HG03159 (cell line): ENCODE results near the gene CYTH1.

ENCODE experiments used
- ATAC-seq: cut with Tn5 transposase; IDR thresholded peaks from one replicate; pipeline ENCODE4 v1.9.1; 2021; ENCODE audit warnings: mild to moderate bottlenecking, moderate library complexity; ENCODE audit not compliant: unreplicated experiment

CYTH1 gene

GRCh38 chr17:78654325-78654724, 127.7 kb downstream of the CYTH1 start:
- no peak for ATAC-seq

GRCh38 chr17:78653382-78653781, 128.7 kb downstream of the CYTH1 start:
- ATAC-seq: no peak

DNA sequence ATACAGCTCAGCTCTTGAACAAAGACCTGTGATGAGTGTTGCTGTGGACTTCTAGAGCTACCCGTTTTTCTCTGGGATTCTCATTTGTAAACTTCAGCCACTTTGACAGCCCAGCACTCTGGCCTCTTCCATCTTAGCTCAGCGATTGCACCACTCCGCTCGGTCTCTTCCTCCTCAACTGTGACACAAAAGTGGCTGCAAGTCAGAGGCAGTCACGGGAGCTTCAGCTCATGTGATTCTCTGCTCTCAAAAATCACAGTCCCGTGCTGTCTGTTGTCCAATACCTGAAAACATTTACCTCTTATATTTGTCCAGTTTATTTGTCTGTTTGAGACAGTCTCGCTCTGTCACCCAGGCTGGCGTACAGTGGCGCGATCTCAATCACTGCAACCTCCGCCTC, 129.2 kb downstream of the CYTH1 start:
- no peak for ATAC-seq

DNA sequence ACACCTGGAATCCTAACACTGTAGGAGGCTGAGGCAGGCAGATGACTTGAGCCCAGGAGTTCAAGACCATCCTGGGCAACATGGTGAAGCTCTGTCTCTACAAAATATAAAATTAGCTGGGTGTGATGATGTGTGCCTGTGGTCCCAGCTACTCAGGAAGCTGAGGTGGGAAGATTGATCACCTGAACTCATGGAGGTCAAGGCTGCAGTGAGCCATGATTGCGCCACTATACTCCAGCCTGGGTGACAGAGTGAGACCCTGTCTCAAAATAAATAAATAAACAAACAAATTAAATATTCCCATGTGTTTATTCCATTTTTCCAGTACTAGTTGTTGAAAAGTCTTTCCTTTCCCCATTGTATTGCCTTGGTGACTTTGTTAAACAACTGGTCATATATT, 130.0 kb downstream of the CYTH1 start:
- no peak for ATAC-seq

DNA sequence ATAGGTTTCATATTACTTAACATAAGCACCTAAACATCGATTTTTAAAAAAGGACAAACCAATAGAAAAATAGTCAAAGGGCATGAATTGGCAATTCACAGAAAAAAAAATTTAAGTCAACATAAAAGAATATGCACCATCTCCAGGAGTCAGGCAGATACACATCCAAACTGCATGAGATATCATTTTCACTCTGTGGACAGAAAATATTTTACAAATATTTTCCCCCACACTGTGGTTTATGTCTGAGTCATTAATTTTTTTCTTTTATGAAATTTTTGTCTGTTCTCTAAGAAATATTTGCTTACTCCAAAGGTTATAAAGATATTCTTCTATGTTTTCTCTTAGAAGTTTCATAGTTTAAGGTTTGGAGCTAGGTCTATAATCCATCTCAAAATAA, 130.5 kb downstream of the CYTH1 start:
- ATAC-seq: no peak

DNA sequence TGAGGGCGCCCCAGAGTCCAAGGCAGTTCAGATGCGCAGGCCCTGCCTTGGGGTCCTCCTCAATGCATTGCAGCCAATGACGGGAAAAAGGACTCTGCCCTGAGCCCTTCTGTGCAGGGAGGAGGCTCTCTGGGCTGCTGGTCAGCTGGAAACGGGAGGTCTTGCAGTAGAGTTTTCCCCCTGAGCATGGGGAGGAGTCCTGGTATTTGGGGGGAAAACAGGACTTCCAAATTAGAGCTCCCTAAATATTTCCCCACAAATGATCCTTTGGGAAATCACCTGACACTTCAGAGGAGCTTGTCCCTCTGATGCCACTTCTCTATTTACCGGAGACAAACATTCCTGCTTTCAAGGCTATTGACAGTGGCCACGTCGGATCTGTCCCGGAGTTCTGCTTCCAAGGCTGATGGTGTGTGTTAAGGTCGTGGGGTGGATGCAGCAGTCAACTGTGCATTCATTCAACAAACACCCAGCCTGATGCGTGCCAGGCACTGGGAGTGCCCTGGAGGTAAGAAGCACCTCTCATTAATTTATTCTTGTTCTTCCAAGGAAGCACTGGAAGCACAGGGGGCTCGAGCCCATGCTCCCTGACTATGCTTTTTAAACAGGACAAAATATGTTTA, 131.9 kb downstream of the CYTH1 start:
- no peak for ATAC-seq

DNA sequence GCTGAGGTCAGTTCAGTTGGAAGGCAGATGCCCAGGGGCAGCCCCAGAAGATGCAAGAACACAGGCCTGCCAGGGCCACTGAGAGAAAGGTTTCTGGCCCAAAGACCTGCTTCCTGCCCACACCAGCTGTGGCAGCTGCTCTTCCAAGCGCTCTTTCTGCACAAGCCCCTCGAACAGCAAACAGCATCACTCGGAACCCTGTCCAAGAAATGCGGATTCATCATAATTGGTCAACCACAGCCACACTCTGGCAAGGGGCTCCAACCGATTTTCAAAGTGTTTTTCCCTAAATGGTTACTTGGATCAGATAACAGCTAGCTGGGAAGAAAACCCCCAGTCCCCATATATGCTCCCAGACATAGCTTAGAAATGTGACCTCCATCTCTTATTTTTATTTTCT, 133.8 kb downstream of the CYTH1 start:
- ATAC-seq: no peak

- ATAC-seq: no peak
Observed at GRCh38 chr17:78647032-78647431, 135.0 kb downstream of the CYTH1 start.

GRCh38 chr17:78645421-78646295, 136.4 kb downstream of the CYTH1 start:
- ATAC-seq: no peak

GRCh38 chr17:78644931-78645351, 137.1 kb downstream of the CYTH1 start:
- ATAC-seq: no peak

GRCh38 chr17:78644224-78644623, 137.8 kb downstream of the CYTH1 start:
- no peak for ATAC-seq

DNA sequence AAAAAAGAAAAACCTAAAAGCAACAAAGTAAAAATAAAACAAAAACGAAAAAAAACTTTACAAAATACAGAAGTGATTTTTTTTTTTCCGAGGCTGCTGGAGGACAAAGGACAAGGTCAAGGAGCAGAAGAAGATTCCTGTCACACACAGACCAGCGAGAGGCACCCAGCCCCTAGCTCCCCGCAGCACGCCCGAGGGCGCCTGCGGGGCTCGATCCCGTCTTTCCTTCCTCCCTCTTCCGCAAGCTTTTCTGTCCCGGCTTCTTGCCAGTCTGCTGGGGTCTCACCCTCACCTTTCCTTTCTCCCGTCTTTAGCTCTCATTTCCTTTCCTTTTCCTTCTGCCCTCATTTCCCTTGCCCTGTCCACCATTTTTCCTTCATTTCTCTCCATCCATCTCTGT, 138.7 kb downstream of the CYTH1 start:
- no peak for ATAC-seq

DNA sequence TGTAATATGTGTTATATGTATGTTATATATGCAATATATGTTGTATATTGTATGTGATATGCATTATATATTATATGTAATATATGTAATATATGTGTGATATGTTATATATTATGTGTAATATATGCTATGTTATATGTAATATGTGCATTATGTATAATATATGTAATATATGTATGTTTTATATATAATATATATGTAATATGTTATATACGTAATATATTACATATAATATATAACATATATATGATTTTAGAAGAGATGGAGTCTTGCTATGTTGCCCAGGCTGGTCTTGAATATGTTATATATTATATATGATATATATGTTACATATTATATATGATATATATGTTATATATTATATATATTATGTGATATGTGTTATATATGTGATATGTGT, 139.4 kb downstream of the CYTH1 start:
- no peak for ATAC-seq

GRCh38 chr17:78641666-78642065, 140.4 kb downstream of the CYTH1 start:
- ATAC-seq: no peak

DNA sequence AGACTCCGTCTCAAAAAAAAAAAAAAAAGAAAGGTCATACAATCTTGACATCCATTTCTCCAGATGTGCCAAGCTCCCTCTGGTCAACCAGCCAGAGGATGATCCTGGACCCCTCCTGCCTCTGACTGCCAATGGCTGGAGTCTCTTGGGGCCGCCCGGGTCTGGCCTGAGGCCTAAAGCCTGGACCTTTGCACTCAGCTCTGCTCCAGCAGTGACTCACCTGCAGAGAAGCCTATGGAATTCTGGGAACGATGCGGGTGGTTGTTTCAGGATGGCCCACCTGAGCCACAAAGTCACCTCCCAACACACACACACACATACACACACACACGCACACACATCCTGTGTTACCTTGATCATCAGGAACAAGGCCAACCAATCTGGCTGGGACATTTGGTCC, 140.8 kb downstream of the CYTH1 start:
- ATAC-seq: no peak

GRCh38 chr17:78640700-78641099, 141.4 kb downstream of the CYTH1 start:
- no peak for ATAC-seq

GRCh38 chr17:78637643-78638420, 144.2 kb downstream of the CYTH1 start:
- no peak for ATAC-seq

GRCh38 chr17:78637146-78637545, 144.9 kb downstream of the CYTH1 start:
- no peak for ATAC-seq

DNA sequence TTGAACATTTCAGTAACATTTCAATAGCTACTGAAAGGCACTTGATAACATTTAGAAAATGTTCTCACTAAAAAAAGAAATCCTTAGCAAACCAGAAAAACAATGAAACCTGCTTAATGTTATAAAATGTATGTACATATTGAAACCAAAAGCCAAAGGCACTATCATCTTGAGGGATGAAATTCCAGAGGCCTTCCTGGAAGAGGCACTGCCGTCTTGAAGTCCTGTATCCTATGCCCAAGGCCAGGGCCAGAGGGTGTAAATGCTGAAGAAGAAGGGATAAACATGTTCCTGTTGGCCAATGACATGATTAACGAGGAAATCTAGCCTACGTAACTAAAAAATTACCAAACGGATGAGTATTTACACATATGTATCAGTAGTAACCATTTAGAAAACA, 147.9 kb downstream of the CYTH1 start:
- no peak for ATAC-seq

DNA sequence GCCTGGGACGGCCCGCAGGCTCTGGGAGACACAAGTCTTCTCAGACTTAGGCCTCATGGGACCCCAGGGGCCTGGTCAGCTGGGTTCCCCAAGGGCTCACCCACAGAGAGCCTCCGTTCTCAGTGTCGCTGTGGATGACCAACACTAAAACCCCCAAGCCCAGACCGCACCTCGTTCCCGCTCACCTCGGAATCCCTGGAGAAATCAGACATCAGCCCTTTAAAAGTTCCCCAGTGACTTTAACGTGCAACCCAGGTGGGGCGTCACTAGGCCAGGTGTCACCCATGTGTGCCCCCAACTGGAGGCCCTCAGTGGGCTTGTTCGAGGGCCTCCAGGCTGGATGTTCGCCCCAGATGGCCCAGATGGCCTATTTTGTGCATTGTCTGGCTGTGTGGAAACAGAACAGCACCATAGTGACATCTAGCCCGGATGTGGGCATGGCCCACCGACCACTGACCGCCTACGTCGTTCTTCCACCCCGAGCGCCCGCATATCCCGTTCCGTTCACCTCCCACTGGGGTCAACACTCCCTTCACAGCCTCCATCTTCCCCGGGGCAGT, 152.6 kb downstream of the CYTH1 start:
- no peak for ATAC-seq
